HG02943 (cell line): ENCODE measurements around the gene CZIB.
A peak's percentile ranks its signal among the peaks of the same experiment; 100 is the strongest.

ENCODE experiments used
- ATAC-seq: cut with Tn5 transposase; IDR thresholded peaks from one replicate; pipeline ENCODE4 v1.9.1; 2021; ENCODE audit warnings: mild to moderate bottlenecking, low read depth, moderate library complexity; ENCODE audit not compliant: unreplicated experiment

The CZIB gene

DNA sequence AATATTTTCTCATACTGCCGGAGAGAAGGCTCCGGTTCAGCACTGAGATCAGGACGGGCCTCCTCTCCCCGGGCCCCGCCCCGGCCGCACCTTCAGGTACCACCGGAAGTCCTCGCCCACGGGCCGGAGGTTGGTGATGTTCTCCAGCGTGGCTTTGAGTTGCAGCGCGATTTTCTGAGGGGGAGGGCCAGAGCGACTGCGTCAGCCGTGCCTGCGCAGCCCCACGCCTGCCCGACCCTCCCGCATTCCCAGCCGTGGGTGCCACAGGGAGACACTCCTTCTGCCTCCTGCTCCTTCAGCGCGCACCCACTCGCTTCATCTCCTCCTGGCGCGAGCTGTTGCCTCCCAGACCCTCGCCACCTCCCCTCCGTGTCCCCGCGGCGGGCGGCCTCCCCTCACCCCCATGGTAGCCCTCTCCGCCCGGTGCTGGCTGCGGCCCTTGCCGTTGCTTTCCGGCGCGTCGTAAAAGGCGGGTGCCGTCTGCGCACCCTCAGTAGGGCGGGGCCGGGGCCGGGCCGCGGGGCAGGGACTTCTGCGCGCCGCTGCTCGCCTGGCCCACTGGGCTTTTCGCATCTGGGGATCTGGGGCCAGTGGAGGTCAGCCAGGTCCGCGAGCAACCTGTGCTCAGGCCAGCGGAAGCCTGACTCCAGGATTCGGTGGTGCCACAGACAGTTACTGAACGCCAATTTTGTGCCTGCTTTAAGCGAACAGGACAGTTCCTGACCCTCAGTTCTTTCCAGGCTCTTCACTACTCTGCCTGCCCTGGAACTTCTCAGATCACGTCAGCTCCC is at the start of gene CZIB:
Gene CZIB (minus strand): TSS at position 464 of the 791 bp plus-strand sequence. CDS start 59 bp downstream, at position 405.
- ATAC-seq: peak; percentile 86

DNA sequence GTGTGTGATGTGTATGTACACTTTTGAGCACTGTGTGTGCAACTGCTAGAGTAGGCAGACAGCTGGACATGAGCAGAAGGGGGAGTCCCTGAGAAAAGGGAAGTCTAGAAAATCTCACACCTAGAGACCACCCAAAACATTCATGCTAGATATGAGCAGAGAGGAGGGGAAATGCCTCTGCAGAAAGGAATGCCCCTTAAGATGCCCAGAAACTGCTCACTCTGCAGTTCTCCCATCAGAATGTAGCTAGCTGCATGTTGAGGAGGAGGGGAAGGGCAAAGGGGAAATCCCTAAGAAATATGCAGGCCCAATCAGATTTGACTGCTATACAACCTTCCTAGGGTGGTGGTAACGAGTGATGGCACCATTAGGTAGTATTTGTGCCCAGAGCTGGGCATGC is 49.7 kb upstream of the CZIB start:
- ATAC-seq: no peak

DNA sequence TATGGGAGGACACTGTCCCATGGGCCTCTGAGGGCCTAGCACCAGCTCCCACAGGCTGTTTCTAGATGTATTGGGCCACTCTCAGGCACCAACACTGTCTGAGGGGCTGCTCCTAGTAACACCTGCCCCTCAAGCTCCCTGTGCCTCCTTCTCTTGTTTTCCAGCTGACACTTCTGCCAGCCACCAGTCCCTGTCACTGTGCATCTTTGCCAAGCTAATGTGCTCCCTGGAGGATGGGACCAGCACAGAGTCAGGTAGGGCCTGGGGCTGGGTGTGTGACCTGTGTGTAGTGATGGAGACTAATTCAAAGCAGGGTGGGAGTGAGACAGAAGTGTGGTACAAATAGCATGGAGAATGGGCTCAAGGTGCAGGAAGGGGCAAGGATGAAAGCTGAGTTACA is 47.3 kb upstream of the CZIB start:
- no peak for ATAC-seq

DNA sequence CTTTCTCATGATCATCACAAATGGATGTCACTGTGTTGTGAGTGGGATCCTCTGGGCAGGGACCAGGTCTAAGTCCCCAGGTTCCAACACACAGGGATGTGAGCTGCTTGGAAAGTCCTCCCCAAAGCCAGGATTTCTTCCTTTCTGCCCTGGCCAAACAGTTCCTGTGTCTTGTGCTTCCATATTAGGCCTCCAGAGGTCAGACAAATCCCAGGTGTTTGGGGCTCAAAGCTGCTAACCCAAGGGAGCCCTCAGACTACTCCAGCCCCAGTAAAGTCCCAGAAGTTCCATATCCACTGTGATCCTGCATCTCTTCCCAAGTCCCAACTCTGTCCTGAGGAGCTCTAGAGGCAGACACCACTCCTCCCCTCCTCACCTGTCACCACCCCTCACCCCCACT is 45.6 kb upstream of the CZIB start:
- no peak for ATAC-seq

DNA sequence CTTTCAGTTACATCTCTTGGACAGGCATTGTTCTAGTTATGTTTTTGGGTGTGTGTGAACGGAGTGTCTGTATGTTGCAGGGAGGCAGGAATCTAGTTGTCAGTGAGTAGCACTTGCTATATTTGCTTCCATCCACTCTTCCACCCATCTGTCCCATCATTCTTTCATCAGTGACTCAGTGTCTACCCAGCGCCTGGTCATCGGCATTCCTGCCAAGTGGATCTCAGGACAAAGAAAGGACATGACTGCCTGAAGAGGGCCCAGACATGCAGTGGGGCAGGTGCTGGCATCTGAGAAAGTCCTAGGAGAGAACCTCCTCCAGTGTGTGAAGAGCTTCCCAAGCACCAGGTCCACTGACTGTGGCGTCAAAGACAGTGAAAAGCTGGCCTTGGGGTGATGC is 45.1 kb upstream of the CZIB start:
- no peak for ATAC-seq

DNA sequence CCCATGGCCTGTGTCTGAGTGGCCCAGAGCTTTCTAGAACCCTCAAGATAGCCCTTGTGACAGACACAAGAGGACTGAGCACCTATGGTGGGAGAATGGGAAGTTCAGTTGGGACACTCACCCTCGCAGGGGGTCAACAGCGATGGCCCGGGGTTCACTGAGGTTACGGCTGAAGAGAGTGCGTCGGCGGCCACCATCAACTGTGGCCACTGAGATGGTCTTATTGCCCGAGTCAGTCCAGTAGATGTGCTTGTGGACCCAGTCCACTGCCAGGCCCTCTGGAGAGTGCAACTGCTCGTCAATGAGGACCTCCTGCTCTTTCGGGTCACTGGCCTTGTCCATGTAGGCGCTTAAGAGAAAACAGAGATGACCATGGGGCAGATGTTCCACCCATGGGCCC is 43.6 kb upstream of the CZIB start:
- no peak for ATAC-seq

DNA sequence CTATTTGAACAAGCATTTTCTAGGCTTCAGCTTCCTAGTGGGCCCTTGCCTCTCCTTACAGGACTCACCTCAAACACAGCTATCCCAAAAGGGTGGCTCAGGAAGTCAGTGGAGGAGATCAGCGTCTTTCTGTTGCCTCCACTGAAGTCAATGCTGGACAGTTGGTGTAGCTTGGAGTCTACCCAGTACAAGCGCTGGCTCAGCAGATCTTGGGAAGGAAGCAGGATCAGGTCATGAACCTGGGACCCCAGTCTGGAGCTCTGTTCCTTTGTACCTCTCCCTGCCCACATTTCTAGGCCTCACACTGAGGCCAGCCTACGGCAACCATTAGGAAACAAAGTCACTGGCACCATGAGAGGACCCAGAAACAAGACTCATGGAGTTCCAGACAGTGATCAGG is 41.6 kb upstream of the CZIB start:
- ATAC-seq: no peak

DNA sequence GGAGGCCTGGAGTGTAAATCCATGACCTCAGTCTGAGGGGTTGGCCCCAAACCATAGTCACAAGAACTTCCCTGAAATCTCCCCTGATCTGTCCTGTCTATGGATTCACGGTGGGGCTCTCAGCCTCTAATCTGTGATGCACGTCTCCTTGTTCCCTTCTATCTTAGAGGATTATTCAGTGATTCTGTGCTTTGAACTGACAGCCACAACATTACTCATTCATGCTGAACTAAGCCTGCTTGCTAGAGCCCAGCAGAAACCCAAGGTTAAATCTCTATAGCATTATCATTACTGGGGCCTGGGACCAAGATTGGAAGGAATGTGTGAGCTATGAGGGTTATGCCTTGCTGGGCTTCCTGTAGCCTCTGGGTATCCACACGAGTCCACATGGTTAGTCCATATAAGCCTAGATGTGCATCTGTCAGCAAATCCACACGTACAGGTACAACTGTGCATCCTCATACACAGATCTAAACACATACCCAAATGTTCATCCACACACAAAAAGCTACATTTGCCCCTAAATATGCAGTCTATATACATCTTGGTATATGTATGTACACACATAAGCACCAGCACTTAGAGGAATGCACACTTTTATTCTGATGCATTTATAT is 40.3 kb upstream of the CZIB start:
- no peak for ATAC-seq

DNA sequence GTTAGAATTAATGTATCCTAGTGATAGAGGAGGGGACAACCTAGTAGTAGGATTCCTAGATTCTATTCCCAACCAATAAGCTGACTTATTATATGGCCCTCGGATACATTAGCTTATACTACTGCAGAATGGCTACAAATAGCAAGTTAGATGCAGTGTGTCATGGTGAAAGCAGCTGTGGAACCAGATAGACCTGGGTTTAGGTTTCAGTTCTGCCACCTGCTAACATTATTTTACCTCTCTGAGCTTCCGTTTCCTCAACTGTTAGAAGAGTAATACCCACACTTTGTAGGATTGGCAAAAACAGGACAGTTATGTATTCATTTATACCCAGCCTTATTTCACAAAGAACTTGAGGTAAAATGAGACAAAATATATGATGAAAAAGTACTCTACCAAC is 39.5 kb upstream of the CZIB start:
- no peak for ATAC-seq

DNA sequence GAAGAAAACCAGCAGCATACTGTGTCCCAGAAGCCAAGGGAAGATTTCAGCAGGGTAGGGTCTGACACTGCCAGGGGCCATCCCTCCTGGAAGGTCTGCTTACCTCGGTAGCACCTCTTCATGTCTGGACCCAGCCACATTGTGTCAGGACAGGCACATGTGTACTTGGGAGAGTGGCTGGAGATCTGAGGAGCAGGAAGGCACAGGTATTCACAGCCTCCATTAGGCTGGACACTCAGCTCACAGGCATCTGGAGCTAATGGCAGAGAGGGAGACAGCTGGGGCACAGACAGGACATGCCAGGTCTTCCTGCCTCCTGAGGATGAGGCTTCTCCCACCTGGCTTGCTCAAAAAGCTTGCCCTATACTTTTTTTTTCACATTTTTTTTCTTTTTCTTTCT is 37.8 kb upstream of the CZIB start:
- no peak for ATAC-seq

DNA sequence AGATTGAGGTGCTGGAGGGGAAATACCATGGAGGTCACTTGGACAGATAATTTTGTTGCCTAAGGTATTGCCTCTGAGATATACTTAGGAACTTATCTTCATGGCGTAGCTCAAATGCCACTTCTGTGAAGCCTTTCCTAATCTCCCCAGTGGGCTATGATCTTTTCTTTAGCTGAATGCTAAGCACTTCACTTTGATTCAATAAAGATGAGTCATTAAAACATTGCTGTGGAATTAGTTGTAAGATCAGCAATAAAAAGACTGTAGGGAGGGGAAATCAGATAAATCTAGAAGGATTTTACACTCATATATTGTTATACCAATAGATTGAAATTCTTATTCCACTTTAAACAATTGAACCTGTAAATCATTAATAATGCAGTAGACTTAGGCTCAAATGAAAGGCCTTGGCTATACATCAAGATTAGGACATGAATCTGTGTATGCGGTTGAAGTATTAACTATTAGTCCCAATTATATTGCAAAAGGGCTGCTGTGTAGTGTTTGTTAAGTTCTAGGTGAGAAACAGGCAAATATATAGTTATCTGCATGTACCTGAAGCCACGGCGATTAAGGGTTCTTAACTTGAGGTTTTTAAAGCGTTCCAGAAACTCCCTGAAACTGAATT is 37.1 kb upstream of the CZIB start:
- no peak for ATAC-seq

DNA sequence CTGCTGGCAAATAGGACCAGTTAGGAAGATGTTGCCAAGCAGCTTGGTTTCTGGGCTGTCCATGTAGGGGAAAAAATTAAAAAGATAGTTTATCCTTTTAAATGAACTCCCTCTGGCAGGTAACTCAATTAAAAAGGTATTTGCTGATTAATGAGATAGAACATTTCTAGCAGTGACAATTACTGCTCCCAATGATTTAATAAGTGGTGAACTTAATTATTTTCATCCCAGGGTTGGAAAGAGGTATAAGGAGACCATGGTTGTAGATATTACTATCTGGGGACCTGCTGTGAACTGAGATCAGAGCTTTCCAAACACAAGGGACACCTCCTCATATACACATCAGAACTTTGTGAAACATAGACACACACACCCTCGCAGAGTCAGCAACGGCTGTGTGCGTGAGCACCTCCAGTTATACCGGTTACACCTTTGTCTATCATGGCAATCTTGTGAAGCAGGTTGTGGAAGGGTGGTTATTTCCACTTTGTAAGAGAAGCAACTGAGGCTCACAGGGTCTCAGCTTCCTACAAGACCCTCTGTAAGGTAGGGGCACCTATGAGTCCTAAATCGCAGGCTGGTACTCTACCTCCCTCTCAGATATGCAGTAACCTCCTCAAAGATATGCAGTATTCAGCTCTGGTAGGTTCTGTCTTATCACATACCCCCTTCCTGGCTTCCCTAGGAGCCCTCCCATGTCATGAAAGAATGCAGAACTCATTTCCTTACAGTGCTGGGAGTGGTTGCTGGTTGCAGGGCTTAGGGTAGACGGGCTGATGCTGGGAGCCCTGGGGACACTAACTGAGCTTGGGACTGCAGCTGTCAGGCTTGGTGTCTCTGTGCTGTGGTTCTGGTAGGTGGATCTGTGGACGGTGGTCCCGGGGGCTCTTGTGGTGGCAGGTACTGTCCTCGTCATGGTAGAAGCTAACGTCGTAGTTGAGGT is 36.3 kb upstream of the CZIB start:
- no peak for ATAC-seq

DNA sequence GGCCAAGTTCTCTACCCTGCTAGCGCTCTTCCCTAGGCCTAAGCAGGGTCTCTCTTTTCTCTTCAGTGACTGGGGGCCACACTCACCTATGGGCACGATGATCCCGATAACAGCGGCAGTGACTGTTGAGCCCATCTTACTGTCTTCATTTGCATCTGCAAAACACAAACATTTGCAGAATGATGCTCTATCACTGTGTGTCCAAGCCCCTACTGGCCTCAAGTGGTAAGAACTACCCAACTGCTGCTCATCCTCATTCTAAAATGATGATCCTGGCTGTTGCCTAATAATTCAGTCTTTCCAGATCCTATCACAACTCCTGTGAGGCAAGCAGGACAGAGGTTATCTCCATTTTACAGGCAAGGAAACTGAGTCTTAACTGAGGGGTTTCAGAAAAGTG is 34.6 kb upstream of the CZIB start:
- ATAC-seq: no peak

DNA sequence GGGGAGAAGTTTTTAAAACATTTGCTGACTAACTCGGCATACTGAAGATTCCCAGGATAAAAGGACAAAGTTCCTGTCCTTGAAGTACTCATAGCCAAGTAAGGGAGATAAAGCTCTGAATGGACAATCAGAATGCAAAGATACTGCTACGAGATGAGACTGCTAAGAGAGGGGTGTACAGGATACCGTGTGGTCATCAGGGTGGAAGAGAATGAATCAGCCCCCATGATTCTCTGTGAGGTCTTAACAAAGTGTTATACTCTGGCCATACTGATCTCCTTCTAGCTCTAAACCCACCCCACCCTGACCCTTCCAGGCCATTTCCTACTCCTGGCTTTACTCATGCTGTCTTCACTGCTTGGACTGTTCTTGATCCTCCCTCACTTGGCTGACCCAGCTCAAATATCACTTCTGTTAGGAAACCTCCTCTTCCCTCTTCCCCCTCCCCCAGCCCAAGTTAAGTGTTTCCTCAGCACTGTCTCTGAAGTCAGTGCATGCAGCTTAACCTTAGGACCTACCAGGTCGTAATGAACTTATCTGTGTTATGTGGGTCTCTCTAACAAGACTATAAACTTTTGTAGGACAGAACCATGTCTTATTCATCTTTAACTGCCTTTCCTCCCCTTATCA is 33.7 kb upstream of the CZIB start:
- no peak for ATAC-seq

DNA sequence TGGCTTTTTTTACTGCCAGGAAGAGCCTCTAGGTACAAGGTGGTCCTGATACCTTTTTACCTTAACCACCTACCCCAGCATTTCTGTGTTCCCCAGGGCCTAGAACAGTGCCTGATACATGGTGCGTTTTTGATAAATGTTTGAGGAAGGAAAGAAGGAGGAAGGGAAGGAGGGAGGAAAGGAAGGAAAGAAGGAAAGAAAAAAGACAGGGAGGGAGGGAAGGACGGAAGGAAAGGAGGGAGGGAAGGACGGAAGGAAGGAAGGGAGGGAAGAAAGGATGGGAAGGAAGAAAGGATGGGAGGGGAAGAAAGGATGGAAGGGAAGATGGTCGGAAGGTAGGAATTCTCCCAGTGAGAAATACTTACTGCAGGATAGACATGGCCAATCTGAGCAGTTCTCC is 29.9 kb upstream of the CZIB start:
- no peak for ATAC-seq

DNA sequence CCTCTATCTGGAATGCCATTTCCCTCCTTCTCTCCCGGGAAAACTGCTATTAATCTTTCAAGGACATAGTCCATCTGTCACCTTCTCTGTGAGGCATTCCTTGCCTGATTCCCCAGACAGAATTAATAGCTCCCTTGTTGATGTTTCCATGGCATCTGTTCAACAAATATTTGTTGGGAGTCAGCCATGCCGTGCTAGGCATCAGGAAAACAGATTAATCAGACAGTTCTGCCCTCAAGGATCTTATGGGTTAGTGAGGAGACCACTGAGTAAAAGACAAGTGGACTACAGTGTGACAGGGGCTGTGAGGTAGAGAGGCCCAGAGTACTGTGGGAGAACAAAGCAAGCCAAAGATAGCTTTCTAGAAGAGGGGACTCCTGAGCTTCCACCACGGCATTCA is 29.3 kb upstream of the CZIB start:
- ATAC-seq: no peak

DNA sequence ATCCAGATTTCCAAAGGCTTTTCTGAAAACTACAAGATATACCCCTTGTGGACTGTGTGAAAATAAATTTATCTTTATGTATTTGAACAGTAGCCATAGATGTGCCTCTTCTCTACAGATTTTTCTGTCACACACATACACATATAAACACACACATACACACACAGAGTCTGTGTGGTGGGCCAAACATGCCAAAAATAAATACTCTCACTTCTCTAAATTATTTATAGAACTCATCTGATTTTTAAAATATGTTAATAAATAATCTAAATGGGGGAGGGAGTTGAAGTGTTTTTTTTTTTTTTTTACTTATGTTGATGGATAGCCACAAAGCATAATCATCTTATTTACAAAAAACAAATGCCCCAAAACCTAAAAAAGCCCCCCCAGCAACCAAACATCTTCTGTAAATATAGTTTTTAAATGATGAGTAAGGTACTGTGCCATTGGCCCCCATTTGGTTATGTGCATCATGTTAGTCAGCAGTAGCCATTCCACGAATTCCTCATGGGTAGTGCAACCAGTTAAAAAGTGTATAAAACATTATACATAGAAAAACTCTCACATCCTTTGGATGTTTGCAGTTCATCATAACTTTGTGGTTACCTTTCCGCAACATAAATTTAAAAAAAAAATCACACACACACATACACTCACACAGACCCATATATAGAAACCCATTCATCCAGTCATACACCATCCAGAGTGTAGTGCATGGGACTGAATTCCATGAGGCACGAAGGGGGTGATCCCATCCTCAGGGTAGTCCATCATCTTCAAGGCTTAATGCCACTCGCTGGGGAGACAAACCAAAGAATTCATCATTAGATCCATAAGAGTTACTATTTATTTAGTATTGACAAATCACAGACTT is 26.1 kb upstream of the CZIB start:
- no peak for ATAC-seq

DNA sequence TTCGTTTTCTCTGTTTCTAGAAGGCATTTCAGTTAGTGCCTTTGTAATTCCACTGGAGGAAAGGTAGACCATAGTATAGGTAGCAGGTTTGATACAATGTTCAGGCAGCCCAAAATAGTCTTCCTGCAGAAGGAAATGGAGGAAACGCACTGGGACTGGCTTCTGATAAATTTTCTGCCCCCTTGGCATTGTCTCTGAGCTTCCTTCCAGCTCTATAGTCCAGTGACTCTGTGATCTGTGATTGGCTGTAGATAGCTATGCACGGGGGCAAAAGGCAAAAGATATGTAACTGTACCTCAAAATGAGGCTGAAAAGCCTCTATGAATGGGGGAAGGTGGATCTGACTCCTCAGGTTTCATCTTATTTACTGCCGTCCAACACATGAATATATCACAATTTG is 23.7 kb upstream of the CZIB start:
- ATAC-seq: no peak

DNA sequence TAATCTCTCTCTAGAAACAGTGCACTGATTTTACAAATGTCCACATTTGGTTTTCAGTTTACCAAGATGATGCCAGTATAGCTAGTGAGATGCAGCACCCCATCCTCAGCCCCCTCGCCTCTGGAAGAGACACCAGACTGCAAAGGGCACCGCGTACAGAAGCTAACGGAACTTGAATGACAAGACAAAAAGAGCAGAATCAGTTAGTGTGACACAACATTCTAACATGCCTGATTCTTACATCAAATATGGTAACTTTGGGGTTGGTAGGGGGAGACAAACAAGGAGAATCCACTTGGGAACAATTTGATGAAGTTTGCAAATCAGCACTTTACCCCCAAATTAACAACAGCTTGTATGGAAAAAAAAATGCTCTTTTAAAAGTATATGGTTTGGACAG is 21.9 kb upstream of the CZIB start:
- no peak for ATAC-seq
